ENCODE data around the gene DENND1B.

DENND1B gene

GRCh38 chr1:197680311-197680710 lies 95.0 kb downstream of the DENND1B start:
- DNase-seq = no peak

DNA sequence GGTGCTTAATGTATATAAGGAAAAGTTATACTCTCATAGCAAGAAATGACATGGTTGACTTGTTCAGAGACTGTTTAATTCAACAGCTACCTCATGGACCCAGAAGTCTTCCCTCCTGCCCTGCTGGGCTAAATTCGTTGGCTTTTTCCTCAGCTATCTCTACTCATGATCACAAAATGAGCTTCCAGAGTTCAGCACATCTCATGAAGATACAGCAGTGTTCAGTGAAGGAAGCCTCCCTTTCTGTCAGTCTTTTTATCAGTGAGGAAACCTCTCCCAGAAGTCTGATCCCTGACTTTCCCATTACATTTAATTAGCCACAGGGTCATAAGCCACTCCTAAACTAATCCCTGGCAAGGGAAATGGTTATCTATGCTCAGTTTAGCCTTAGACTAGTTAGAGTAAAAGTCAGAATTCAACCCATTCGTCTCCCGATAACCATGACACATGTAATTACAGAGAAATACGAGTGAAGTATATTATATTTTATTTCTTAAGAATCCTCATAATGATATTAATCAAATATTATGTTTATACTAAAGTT lies 97.5 kb downstream of the DENND1B start:
- DNase-seq = no peak

DNA sequence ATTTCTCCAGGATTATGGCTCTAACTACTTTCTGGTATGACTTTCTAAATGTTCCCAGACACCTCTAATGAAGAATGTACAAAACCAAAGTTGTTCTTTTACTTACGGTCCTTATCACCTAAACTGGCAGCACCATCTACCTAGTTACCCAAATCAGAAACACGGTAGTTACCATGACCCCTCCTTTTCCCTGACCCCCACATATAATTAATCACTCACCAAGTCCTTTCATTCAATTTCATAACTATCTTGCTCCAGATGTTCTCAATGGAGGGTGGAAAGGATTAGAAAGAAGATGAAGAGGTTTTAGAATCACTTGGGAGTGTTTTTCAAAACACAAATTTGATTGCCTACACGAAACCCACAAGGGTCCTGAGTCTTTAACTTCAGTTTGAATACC lies 98.0 kb downstream of the DENND1B start:
- DNase-seq = no peak

DNA sequence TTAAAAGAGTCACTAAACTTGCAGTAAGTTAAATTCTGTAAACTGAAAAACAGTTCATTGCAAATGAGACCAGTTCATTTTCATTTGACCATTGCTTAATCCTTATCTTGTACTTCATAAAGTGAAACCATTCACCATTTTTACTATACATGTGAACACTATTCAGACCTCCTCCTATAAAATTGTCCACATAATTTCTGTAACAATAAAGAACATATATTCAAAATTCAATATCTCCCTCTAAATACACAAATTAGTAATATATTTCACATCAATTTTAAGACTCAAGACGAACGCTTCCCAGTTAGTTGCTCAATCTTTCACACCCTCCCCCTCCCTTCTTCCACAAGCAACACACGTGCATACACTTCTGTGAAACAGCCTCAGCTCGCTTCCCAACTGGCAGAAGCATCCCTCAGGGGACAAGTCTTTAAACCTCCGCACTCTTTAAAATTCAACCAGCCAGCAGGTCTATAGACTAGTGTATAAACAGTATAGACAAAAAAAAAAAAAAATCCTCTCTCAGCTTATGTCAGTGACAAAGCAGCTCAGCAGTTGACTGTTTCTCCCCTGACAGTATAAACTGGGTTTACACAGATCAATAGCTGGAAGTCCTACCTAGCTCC lies 99.6 kb downstream of the DENND1B start:
- DNase-seq = peak in 1 of 2 experiments; percentile 8

DNA sequence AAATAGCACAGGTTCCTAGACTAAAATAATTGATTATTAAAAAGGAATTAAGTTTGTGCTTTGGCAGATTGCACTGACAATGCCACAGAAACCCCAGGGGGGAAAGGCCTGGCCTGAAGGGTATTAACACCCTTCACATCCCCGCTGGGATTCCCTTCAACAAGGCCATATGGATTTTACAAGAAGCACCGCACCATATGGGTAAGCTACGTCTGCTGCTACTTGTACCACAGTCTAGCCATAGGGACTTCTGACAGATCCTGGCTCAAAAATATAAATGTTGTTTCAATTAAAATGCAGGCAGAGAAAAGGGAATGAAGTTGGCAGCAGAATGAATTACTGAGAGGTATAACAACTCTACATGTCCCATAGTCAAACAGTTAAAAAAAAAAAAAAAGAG lies 101.0 kb downstream of the DENND1B start:
- no peak for DNase-seq

DNA sequence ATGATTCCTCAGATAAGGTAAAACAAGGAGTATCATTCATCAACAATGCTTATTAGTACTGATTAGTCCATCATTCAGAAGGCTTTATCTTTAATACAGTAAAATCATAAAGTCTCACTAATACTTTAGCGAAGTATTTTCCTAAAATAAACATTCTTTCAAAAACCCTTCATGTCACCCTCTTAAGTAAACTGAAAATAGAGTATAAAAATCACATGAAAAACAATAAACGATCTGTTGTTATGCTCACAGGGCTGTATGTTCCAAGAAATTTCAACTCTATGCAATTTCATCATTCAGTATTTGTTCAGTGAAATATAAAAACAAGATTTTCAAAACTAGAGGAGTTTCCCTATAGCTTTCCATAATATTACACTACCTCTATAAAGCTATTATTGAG lies 102.0 kb downstream of the DENND1B start:
- no peak for DNase-seq

GRCh38 chr1:197672347-197672746 lies 102.9 kb downstream of the DENND1B start:
- no peak for DNase-seq

DNA sequence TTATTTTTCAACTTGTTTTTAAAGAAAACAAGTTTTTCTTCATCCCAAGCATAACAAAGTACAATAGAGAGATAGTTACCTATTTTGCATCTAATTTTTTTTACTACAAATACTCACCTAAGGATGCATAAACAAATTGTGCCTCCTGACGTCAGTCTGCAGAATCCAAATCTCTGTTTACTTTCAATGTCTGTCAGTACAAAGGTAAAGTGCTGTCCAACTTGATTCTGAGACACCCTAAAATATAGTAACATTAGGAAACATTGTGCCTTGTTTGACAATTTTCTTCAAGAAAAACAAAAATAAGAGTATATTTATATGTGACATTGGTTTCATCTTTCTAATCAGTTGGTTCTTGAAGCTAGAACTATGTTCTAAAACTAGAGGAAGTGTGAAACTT lies 103.4 kb downstream of the DENND1B start:
- no peak for DNase-seq

DNA sequence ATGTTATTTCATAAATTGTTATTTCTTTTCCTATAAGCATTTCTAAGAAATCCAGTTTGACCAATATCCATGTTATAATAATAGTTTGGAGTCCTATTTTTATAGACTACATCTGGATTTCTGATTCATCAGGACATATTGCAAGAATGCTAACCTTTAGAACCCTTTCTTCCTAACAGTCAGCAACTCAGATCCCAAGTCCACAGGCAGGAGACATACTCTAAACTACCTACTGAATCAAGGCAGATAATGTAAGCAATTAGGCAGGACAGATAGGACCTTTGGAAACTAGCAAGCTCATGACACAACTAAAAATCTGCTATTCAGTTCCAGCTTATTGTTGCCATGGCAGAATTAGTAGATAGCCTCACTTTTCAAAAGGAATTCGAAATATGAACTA lies 104.1 kb downstream of the DENND1B start:
- no peak for DNase-seq

DNA sequence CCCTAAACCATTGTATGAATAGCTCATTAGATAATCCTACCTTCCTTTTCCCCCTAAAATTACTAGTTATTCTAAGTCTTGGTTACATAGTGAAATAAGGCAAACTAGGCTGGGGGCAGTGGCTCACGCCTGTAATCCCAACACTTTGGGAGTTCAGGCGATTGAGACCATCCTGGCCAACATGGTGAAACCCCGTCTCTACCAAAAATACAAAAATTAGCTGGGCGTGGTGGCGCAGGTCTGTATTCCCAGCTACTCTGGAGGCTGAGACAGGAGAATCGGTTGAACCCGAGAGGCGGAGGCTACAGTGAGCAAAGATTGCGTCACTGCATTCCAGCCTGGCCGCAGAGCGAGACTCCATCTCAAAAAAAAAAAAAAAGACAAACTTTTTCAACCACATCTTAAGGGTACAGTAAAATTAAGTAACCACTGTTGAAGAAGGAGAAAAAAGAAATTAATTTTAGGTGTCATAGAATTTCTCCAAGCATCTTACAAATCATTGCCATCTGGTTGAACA lies 108.5 kb downstream of the DENND1B start:
- no peak for DNase-seq

- DNase-seq = no peak
Measured at GRCh38 chr1:197664391-197664790, 110.9 kb downstream of the DENND1B start.

DNA sequence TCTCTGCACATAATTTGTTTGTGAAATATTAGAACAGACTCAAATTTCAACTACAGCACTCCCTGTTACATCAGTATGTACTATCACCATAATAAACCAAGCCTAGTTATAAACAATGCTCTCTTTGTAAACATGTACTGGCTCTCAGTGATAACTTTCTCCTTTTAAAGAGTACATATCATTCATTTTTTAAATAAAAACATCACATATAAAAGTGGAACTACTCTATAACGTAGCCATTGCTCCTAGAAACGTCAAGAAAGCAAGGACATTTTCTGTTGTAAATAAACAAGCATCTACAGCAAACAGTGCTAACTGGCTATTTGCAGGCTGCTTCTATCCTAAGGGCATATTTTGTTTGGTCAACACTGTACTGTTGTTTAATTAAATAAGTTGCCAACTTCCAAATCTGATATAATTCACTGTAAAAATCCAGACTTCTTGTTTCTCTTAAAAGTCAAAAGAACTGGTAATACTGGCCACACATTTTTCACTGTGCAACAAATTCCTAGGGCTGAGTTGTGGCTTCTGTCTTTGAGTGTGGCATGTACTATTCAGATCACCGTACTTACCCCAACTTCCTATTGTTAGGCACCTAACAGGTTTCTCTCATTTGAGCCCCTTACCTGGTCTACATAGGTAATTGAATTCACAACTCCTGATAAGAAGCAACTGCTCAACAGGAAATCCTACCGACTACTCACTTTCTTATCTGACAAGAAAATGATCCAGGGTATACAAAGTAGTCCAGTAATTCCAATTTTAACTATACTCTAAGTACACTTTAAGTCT lies 111.9 kb downstream of the DENND1B start:
- DNase-seq = no peak

DNA sequence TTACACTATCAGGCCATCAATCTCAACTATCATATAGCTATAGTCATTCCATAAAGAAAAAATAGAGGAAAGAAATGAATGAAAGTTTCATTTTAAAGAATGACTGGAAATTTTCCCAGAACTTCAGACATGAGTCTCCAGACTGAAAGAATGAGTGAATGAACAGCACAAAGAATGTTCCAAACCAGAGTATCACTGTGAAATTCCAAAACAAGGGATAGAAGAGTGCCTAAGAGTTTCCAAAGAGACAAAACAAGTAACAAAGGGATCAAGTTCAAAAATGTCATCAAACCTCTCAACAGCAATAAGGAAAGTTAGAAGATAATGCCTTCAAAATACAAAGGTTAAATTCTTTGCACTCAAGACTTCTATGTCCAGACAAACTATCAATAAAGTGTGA lies 114.9 kb downstream of the DENND1B start:
- no peak for DNase-seq

DNA sequence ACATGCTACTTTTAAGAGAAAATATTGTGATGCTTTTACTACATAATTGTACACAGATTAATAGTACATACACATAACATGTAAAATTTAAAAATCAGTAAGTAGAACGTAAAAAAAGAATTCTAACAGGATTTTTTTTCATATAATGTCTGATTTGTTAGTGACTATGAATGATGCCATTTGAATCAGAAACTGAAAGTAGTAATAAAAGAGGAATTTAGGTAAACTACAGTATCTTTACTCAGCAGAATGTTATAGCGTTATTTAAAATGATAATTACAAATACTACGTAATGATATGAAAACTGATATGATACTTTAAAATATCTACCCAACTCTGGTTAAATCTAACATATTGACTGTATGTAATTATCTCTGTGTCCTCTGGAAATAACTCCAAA lies 116.1 kb downstream of the DENND1B start:
- no peak for DNase-seq

GRCh38 chr1:197649188-197649587 lies 126.1 kb downstream of the DENND1B start:
- no peak for DNase-seq

DNA sequence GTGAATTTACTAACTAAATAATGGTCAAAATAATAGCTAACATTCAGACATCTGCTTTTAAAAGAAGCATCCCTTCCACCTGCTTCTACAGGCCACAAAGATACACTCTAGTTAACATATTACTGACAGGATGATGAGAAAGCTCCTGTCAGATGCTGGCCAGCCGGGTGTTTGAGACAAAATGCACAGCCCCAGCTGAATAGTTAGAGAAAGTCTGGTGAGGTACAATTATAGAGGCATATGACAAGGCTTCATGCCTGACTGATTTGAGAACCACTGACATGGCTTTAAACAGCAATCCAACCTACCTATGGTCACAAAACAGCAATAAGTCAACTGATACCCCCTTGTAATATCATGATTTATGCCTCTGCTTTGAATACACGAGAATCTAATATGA lies 137.0 kb downstream of the DENND1B start:
- DNase-seq = peak in 1 of 2 experiments; percentile 41

- no peak for DNase-seq
Measured at GRCh38 chr1:197637406-197637805, 137.9 kb downstream of the DENND1B start.

DNA sequence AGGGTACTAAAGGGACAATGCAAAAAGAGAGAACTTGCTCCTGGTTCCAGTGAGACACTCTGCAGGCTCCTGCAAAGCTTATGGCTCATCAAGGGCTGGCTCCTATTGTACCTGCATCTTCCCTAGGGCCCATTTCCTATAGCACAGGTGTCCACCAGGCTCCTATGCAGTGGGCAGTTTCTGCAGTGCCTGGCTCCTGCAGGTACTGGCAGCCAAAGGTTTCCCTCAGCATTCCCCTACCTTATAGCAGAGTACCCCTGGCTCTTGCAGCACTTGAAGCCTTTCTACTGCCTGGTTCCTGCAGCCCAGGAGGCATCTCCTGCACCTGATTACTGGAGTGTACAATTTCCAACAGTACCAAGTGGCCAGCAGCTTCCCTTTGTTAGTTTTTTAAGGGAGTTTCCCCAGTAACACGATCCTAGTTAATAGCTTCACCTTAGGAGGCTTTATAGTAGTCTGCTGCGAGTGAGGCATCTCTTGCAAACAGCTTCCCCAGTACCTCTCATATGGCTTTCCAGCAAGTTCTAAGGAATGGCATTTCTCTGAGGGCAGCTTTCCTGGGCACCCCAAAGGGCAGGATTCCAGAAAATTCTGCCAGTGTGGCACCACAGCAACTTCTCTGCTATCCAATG lies 141.7 kb downstream of the DENND1B start:
- DNase-seq = no peak

- no peak for DNase-seq
Measured at GRCh38 chr1:197632651-197633050, 142.6 kb downstream of the DENND1B start.

DNA sequence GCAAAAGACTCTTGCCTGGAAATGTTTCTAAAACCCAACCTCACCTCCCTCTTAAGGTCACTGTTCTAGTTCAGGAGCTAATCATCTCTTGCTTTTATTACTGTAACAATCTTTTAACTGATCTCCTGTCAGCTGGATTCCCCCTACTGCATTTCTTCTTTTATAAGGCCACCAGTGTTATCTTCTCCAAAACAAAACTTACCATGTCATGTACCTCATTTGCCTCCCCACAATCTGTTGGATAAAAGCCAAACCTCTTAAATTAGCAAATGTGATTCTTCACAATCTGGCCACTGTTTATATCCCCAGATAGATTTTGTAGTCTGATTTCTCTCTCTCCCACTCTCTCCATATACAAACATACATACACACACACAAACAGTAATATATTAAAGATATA lies 143.3 kb downstream of the DENND1B start:
- DNase-seq = no peak

DNA sequence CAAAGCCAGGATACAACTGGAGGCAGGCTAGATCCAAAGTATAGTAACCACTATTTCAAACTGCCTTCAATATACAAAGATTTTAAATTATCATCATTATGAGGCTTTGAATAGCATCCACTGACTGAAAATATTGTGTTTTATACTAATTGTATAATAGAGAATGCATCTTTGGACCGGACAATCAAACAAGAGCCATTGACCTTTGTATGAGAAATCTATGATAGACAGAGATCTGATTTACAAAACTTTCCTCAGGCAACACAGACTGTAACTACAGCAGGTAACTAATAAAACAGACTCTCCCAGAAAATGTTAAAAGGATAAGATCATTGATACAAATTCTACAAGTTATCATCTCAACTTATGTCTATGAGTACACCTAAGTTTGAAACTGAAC lies 152.9 kb downstream of the DENND1B start:
- DNase-seq = no peak

DNA sequence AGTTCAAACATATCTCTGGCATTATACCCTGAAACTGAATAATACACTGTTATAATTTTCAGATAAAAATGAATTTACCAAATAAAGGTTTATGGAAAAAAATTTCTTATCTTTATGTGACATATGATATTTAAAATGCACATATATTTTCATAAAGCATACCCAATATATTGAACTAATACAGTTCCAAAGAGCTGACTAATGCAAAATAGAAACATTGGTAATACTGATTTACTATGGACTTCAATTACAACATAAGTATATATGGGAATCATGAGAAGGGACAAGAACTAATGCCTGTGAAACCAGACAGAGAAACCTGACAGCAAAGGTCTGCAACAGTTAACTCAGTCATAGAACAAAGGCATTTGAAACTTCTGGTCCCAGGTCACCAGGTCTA lies 153.5 kb downstream of the DENND1B start:
- DNase-seq = no peak

DNA sequence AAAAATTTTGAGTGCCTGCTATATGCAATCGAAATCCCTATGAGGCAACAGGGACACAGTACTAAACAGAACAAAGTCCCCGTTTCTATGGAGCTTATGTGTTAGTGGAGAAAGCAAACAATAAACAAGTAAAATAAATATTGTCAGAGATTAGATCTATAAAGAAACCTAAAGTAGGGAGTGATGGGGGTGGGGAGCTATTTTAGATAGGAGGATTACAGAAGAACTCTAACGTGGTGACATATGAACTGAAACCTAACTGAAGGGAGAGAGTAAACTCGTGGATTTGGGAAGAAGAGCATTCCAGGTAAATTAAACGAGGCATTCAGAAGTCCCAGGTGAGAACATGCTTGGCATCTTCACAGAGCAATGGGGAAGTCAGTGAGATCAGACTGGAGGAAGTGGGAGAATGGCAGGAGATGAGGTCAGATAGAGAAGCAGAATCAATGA lies 154.5 kb downstream of the DENND1B start:
- no peak for DNase-seq
